Measurements from ENCODE around the gene CAMK4.
"Not testable (repeated sequence)": the region's sequence is repeated elsewhere in the genome, so short reads cannot be mapped to it uniquely, and the experiment has no call there.

The CAMK4 gene

GRCh38 chr5:111386832-111387162 is 162.6 kb downstream of the CAMK4 start:
- no peak for DNase-seq

- DNase-seq, result no peak
Observed at GRCh38 chr5:111387361-111387760, 163.2 kb downstream of the CAMK4 start.

DNA sequence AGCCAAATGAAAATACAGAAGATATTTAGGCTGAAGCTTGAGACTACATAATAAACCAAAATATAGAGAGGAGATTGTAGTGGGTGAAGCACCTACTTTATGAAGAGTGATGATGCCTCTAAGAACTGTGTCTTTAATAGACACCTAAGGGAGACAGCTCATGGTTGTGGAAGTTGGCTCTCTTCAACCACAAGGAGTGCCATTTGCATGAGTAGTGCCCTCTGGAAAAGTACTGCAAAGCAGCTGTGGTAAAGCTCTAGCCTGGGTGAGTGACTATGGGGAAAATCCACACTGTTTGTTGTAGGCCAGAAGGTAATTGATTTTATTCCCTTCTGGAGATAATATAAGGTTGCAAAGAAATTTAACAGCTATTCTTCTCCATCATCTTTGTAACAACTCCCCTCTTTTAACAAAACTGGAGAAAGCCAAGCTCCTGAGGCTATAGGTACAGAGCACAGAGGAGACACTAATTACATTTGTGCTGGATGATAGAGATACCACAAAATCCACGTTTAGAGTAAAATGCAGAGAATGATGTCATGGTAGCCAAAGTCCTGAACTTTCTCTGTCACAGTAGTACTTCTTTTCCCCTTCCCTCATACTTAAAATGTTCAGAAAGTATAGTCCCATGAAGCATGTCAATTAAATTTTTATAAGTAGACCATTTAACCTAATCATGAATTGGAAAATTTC is 165.4 kb downstream of the CAMK4 start:
- no peak for DNase-seq

- no peak for DNase-seq
Observed at GRCh38 chr5:111392181-111392580, 168.0 kb downstream of the CAMK4 start.

GRCh38 chr5:111394586-111394985 is 170.4 kb downstream of the CAMK4 start:
- DNase-seq, result no peak

- no peak for DNase-seq
Observed at GRCh38 chr5:111398013-111398412, 173.8 kb downstream of the CAMK4 start.

DNA sequence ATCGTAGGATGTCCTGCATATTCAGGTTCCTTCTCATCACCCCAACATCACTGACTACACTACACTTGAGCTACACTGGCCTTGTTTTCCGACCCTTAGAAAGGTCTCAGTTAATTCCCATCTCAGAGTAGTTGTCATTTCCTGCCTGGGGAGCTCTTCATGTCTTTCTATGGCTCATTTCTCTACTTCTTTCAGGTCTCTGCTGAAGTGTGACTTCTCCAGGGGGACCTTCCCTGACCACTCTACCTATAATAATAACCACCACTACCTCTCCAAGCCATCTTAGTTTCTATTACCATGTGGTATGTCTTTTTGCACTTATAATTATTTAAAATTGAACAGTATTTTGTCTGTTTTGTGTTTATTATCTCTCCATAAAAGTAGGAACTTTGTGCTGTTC is 174.9 kb downstream of the CAMK4 start:
- no peak for DNase-seq

DNA sequence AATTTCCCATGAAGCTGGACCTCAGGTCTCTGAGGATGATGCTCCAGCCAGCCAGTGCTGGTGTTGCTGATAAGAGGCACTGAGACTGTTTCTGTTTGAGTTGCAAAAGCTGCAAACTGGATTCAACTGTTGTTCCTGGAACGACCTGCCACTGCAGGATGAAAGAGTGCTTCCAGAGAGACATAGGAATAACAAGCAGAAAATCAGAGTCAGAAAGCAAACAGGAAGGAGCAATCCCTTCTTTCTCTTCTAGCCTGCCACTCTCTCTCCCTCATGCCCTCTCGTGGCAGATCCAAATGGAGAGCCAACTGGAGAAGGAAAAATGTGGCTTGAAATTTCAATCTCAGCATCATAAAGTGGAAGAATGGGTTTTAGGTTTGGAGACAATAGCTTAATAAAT is 177.7 kb downstream of the CAMK4 start:
- DNase-seq, result no peak

- no peak for DNase-seq
Observed at GRCh38 chr5:111404270-111404769, 180.1 kb downstream of the CAMK4 start.

GRCh38 chr5:111407562-111407961 is 183.4 kb downstream of the CAMK4 start:
- no peak for DNase-seq

DNA sequence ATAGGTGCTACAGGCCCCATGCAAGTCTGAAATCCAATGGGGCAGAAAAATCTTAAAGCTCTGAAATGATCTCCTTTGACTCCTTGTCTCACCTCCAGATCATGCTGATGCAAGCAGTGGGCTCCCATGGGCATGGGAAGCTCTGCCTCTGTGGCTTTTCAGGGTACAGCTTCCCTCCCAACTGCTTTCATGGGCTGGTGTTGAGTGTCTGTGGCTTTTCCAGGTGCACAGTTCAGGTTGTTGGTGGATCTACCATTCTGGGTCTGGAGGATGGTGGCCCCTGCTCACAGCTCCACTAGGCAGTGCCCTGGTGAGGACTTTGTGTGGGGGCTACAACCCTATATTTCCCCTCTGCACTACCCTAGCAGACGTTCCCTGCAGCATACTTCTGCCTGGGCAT is 184.6 kb downstream of the CAMK4 start:
- DNase-seq, result no peak

DNA sequence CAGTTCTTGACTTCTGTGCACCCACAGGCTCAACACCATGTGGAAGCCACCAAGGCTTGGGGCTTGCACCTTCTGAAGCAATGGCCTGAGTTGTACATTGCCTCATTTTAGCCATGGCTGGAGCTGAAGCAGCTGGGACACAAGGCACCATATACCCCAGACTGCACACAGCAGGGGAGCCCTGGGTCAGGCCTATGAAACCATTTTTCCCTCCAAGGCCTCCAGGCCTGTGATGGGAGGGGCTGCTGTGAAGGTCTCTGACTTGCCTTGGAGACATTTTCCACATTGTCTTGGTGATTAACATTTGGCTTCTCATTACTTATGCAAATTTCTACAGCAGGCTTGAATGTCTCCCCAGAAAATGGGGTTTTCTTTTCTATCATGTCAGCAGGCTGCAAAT is 185.1 kb downstream of the CAMK4 start:
- DNase-seq, result not testable (repeated sequence)

DNA sequence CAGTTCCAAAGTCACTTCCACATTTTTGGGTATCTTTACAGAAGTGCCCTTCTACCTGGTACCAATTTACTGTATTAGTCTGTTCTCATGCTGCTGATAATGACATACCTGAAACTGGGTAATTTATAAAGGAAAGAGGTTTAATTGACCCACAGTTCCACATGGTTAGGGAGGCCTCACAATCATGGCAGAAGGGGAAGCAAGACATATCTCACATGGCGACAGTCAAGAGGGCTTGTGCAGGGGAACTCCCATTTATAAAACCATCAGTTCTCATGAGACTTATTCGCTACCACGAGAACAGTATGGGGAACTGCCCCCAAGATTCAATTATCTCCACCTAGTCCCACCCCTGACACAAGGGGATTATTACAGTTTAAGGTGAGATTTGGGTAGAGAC is 185.9 kb downstream of the CAMK4 start:
- not testable (repeated sequence) for DNase-seq

- no peak for DNase-seq
Observed at GRCh38 chr5:111411301-111411700, 187.1 kb downstream of the CAMK4 start.

GRCh38 chr5:111412593-111412992 is 188.4 kb downstream of the CAMK4 start:
- no peak for DNase-seq

- DNase-seq, result no peak
Observed at GRCh38 chr5:111415053-111415452, 190.9 kb downstream of the CAMK4 start.

DNA sequence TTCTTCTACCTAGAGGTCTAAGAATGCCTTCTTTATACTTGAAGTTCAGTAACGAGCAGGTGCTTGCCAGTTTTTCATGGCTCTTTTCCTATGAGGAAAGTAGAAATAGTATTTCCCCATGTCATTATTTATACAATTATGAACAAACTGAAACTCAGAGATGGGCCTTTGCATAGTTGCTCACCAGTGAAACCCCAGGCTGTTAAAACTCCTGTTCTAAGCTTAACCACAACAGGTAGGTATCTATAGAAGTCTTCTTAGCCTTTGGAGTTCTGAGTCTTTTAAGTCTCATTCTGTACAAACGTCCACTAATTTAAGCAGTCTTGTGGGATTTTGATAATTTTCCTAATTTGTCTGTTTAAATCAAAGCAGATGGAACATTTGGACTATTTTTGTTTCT is 198.1 kb downstream of the CAMK4 start:
- no peak for DNase-seq

DNA sequence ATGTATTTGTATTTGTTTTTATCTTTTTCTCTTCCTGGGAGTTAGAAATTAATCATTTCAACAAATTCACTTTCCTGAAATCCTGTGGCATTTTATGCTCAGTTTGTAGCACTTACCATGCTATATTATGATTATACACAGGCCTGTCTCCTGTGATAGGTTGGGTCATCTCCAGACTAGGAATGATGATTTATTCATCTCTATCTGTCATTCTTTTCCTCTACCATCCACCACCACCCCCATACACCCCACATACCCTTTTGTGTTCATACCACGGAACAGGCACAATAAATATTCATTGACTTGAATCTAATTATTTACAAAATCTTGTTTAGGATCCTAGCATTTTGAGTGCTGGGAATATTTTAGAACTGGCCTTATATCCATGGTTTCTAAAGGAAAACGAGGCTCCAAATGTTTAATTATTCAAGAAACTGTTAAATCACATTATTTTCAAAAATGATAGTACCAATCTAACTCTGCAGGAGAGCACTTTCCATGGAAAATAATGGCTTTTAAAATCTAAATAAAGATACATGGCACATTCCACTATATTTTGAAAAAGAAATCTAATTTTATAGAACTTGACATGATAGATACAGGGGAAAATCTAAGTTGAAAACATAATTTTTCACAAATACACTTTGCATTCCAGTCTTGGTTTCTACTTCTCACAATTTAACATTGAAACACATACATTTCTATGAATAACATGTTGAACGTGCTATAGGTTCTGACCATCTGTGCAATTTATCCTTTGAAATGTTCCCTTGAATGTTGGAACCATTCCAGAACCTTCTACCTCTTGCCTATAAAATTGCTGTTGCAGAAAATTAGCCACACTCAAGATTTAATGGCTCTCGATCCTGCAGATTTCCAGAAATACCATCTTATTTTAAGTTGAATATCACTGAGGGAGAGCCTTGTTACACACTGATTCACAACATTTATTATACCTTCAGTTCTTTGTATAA is 198.8 kb downstream of the CAMK4 start:
- no peak for DNase-seq

GRCh38 chr5:111425205-111425604 is 201.0 kb downstream of the CAMK4 start:
- no peak for DNase-seq

GRCh38 chr5:111427762-111428161 is 203.6 kb downstream of the CAMK4 start:
- no peak for DNase-seq

DNA sequence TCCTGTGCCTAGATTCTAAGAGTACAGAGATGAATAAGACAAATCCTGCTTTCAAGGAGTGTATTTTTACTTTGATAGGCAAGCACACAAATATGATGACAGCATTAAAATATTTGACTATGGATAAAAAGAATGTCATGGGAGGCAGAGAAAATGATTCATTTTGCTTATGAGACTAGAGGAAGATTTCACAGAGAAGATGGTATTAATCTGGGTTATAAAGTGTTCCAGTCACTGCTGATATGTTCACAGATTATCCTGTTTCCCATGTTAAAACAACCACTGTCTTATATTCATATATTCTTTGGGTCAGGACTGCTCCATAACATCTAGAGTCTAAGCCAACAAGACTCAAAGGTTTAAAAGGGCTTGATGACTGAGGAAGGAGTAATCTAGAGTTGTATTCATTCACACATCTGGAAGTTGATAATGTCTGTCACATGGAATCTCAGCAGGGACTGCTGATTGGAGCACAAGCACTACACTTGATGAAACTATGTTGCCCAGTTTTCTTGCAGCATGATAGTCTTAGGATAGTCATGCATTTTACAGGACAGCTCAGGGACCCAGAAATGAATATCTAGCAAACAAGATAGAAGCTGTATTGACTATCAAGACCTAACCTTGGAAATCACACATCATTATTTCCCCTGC is 208.8 kb downstream of the CAMK4 start:
- DNase-seq, result no peak

GRCh38 chr5:111434800-111435199 is 210.6 kb downstream of the CAMK4 start:
- DNase-seq, result no peak

DNA sequence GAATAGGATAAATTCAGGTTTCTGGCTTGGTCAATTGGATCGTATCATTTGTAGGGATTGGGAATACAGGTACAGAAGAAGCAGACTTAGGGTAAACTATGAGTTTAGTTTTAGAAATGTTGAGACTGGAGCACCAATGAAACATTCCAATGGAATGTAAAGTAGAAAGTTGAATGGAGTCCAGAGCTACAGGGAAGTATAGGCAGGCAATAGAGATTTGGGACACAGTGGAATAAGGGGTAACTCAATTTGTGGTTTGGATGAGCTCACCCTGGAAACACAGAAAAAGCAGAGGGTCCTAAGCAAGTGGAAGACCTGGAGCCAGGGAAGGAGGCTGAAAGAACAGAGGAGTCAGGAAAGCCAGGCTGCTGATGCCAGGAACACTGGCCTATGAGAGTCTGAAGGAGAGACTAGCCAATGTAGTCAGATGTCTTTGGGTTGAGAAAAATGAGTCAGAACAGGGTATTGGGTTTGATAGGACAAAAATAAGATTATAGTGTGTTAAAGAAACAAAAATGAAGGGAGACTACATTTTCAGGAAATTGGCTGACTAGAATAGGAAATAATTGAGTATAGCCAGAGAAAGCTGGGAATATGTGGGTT is 215.4 kb downstream of the CAMK4 start:
- no peak for DNase-seq

Data from right forelimb (tissue), 1 donor.